Activated T-cell treated with anti-CD3 and anti-CD28 coated beads for 24 hours (primary cell): ENCODE measurements around the gene TMEM82.

Experiments
- DNase-seq: peaks from one replicate; pipeline ENCODE4 v3.0.0-alpha.2; 2020; ENCODE audit warnings: low read depth

Gene TMEM82

GRCh38 chr1:15788624-15789301 lies 46.5 kb downstream of the TMEM82 start:
- no peak for DNase-seq

- no peak for DNase-seq
Measured at GRCh38 chr1:15796086-15796462, 53.8 kb downstream of the TMEM82 start.
